Fibroblast of upper back skin (primary cell): Measurements from ENCODE around the gene RIMBP2.

Experiments used
- DNase-seq: peaks from one replicate; pipeline ENCODE4 v3.0.0-alpha.2; 2013

RIMBP2 gene

DNA sequence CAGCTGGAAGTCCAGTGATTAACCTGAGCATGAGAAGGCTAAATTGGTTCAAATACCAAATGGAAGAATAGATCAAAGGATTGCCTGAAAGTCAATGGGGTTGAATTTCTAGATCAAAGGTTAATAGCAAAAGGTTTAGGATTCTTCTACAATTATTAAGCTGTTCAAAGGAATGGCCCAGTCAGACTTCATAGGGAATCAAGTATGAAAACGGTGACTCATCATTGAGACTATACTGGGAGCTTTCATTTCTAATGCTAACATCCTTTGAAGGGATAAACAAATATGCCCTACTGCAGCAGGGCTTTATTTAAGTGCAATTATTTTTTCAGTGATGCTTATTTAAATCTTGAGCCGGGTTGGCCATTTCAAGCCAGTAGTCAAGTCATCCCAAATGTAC, 152.8 kb downstream of the RIMBP2 start:
- no peak for DNase-seq

DNA sequence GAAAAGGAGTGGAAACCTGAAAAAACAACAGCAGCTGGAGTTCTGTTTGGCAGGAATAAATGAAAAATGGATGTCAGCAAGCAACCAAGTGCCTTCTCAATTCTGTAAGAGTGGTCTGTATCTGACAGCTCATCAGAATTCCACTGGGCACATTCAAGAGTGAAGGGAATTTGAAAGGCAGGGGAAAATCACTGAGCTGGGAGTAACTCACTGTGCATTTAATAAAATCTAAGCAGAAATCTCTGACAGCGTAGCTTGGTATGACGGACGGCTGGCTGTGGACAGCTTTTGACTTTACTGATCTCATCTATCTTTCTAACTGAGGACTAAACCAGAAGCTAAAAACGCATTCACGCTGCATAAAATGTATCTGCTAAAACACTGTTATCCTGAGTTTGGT, 153.4 kb downstream of the RIMBP2 start:
- DNase-seq: no peak

DNA sequence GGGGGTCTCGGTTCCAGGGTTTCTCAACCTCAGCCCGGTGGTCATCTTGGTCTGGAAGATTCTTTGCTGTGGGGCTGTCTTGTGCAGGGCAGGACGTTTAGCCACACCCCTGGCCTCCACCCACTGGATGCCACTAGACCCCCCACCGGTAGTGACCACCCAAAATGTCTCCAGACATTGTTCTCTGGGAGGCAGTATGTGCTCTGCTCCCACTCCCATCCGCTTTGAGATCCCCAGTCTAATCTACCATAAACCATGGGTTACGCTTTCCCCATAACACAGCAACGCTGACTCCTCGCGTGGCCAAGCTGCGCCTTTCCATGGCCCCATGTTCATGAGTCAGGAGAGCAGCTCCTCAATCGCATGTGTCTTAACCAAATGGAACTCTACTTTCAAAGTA, 155.8 kb downstream of the RIMBP2 start:
- no peak for DNase-seq

DNA sequence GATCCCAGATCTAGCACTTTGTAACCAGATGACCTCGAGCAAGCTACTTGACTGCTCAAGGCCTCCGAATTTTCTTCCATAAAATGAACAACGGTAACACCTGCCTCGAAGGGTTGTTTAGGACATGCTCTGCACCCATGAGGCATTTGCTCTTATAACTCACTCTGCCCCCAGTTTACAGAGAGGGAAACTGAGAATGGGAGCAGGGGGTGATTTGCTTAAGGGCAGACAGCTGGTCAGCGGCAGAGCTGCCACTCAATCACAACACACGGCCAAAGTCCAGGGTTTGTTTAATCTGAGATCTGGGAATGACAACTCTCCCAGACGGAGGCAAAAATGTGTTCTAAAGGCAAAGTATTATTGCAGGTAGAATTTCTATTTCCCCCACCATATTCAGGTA, 156.3 kb downstream of the RIMBP2 start:
- no peak for DNase-seq

DNA sequence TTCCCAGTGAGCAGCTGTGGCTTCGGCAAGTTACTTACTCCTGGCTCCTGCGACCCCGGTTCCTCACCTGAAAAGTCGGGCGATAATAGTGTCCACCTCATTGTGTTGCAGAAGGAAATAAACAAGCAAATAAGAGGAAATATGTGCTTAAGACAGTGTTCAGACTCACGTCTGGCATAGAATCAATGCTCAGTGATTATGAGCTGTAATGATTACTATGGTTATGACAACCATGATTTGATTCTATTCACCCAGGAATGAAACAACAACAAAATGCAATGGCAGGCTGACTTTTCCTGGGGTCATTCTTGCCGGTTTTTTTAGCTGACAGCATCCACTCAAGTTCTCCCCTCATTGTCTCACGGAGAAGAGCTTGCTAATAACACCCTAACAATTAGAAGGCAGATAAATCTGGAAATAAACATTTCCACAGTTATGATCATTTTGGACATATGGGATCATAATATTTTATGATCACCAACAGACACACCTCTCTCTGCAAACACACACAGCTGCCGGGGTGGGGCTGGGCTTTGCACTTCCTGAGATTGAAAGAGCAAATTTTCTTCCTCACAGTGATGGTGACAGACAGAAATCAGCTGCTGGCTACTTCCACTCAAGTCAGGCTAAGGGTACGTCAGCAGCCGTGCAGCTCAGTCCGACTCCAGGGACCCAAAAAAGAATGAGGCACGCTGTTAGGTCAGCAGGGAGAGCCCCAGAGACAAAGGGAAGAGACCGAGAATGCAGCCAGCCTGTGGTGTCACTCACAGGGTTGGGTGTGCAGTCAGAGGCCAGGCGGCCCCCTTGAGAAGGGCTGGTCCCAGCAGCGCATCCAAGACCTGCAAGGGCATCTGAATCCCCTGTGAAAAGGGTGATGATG, 158.0 kb downstream of the RIMBP2 start:
- no peak for DNase-seq

DNA sequence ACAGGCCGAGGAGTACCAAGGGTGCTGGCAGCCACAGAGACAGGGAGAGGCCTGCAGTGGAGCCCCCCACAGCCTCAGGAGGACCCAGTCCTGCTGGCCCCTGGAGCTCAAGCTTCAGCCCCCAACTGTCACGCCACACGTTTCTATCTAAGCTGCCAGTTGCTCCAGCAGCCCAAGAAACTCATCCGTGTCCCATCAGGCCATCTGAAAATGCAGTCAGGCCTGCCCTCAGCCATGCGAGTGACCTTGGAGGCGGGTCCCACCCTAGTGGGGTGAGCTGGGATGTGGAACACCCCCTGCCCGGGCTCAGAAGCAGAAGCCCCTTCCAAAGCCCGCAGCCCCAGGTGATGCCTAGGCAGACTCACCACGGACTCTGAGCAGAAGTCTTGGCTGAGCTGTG, 158.9 kb downstream of the RIMBP2 start:
- no peak for DNase-seq

DNA sequence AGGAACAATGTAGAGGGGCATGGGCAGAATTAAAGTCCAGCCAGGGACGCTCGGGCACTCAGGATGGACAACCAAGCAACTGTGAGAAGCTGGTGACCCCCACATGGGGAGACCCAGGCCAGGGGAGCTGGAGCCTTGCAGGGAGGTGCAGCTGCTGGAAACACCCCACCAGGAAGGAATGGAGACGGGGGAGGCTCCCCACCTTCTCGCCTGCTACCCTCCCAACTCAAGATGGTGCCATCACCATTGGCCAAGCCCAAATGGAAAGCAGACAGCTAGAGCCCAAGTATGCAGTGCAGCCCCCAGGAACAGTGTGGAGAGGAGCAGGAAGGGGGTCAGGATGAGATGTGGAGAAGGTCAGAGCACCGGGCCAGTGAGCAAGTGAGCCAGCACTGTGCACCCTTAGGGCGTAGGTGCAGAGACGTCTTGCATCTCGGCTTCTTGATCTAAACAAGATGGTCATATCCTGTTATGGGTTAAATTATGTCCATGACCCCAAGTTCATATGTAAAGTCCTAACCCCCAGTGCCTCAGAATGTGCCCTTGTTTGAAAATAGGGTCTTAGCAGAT, 159.5 kb downstream of the RIMBP2 start:
- no peak for DNase-seq

DNA sequence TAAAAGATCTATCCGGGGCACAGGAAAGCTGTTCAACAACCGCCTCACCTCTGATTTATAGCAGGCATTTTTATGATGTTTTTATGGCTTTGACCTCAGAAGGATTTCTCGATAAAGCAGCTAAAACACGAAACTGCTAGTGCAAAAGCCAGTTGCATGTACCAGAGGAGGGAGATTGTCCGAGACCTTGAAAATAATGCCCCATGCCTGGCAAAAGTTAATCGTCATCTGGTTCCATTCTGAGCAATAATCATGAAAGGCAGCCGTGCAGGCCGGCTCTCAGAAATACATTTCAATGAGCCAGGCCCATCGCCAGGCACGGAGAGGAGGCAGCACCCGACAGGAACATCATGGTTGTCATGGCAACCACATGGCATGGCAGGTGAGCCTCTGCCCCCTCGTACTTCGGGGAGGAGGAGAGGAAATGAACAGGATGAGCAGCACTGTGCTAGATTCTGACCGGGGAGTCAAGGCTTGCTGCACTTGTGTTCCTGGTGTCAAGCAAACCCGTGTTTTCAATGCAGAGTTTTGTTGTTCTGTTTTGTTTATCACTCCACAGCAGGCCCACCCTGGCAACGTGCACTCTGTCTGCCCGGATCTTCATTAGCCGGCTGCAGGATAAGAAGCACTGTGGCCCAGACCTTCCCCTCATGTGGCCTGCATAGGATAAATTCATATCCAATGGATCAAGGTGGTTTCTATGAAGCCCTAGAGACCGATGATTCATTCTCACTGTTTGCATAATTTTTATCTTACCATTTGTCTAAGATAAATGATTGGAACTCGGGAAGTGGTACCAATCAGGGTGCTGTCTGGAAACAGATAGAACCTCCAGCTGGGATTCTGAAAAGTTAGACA, 160.2 kb downstream of the RIMBP2 start:
- DNase-seq: no peak

DNA sequence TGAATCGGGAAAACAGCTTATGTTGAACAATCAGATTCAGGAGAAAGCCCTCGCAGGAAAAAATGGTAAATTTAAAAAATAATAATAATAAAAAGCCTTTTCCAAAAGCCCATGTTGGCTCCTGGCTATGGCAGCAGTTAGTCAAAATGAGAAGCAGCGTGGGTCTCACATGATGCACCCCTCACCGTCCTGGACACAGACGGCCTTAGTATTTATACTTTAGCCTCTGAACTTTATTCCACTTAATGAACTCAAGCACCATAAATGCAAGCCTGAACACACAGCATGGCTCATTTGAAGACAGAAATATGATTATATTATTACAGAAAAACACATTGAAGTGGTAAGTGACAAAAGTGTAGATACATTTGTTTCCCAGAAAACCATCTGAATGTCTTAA, 160.9 kb downstream of the RIMBP2 start:
- no peak for DNase-seq

DNA sequence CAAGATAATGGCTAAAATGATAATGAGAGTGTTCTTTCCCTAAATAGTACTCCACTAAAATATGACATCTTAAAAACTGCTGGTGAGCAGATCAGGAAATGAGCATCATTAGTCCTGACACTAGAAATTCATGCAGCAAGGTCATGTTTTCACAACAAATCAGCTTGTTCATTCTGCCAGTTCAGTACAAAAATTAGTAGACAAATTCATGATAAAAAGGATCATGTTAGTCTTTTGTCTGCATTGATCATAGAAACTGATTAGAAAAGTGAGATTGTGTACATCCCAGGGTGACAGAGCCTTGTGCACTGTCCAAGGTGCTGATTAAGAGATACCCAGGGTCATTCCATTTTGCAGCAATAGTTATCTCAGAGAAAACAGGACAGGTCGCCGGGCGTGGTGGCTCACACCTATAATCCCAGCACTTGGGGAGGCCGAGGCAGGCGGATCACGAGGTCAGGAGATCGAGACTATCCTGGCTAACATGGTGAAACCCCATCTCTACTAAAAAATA, 163.6 kb downstream of the RIMBP2 start:
- DNase-seq: no peak

DNA sequence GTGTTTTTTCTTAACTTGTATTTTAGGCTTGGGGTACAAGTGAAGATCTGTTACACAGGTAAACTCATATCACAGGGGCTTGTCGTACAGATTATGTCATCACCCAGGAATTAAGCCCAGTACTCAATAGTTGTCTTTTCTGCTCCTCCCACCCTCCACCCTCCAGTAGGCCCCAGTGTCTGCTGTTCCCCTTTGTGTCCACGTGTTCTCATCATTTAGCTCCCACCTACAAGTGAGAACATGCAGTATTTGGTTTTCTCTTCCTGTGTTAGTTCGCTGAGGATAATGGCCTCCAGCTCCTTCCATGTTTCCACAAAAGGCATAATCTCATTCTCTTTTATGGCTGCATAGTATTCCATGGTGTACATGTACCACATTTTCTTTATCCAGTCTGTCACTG, 166.7 kb downstream of the RIMBP2 start:
- no peak for DNase-seq

DNA sequence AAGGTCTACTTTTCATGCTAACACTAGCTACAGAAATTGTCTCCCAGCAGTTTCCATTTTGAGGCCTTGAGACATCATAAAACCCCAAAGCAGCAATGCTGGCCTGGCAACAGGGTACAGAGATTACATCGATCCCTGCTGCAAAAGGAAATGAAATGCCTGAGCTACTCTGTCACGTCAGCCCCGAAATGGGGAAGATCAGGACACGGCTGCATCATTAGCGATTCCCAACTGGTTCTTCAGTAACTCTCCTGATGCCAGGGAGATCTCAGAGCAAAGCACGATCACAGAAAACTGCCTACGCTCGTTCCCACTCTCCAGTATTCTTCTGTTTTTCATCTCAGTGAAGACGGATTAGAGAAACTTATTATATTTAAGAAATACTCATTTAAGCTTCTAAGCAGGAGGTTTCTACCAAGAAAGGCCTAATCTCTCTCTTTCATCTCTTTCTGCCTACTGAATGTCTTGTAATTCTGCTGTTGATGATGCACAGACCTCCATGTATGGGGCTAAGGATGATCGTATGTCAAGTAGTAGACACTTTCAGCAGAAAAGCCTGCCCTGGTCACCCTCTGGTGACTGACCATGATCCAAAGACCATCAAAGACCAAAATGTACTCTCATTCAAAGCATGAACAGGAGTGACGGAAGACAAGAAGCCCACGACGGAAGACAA, 168.5 kb downstream of the RIMBP2 start:
- DNase-seq: no peak

DNA sequence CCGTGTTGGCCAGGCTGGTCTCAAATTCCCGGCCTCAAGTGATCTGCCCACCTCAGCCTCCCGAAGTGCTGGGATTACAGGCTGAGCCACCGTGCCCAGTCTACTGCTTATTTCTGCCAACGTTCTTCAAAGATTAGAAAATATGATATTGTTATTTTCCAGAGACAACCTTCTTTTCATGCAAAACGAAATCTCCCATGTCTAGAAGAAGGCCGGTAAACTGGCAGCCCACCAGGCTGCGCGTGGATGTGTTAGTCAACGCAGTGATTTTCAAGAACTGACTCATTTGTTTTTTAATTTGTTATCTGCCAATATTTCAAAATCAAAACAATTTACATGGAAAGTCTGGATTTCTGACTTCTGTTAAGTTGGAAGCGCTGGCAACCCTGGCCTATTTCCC, 169.6 kb downstream of the RIMBP2 start:
- no peak for DNase-seq

DNA sequence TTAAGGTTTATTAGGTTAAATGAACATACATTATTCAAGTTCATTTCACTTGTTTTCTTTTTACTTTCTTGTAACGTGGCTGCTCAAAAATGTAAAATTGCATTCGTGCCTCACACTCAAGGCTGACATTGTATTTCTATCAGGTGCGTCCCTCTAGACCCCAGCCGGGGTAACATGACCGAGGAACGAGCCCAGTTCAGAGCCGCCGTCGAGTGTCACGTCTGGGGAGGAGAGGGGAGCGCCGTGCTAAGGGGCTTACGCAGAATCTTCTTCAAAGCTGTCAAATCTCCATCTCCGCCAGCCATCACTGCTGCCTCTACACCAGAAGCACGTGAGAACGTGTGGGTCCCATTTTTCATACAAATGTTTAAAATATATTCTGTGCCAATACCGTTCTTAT, 170.6 kb downstream of the RIMBP2 start:
- no peak for DNase-seq

DNA sequence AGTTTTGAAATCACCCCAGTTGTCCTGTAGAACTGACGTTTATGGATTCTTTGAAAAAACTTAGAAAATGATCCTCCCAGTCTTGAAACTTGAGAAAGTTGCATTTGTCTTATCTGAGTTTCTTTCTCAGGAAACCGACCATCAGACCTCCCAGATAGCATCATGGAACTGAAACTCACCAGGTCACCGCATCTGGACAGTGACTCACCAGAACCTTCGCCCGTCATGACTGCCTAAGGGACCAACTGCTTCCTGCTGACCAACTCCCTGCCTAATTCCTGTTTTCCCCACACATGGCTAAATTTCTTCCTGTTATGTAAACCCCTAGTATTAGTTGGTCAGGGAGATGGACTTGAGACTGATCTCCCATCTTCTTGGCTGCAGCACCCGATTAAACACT, 175.7 kb downstream of the RIMBP2 start:
- no peak for DNase-seq

DNA sequence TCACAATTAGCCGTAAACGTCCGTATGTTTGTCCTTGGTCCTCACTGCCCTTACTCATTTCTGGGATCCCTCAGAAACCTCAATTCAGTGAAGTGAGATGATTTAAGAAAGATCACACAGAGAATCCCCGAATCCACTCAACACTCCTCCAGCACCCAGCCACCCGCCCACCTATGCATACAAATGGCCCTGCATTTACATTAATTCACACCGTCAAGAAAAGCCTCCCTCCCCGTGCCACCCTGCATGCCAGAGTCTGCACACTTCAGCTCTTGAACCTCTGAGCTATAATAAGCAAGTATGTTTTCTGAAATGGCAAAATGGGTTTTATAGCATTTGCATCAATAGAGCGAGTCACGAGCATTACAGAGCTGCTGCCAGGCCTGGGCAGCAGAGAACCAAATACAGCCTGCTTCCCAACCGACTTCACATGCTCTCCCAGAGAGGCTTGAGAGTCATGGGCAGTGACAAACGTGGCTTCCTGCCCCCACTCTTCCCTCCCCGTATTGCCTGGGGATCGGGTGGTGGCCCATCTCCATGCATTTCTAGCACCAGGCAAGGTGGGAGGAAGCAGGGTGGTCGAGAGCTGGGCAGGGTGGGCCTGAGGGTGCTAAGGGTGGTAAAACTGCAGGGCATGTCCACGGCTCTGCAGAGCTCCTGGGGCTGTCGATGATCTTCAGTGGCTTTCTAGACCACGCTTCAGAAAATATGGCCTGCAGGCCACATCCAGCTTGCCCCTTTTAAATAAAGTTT, 177.6 kb downstream of the RIMBP2 start:
- DNase-seq: no peak

DNA sequence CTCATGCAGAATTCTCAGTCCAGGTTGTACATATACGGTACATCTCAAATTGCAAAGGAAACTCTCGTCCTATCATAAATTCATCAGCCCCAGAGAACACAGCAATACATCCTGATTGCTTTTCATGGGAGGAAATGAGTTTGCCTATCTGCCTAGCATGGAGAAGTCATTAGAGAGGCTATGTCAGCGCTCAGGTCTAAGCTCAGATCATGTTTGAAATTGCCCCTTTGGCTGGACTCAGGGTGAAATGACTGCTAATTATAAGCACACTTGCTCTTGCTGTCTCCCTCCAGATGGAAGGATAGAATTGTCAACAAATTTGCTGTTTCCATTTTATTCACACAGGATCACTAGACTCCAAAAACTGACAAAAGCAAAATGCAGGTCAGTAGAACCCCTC, 178.4 kb downstream of the RIMBP2 start:
- no peak for DNase-seq

DNA sequence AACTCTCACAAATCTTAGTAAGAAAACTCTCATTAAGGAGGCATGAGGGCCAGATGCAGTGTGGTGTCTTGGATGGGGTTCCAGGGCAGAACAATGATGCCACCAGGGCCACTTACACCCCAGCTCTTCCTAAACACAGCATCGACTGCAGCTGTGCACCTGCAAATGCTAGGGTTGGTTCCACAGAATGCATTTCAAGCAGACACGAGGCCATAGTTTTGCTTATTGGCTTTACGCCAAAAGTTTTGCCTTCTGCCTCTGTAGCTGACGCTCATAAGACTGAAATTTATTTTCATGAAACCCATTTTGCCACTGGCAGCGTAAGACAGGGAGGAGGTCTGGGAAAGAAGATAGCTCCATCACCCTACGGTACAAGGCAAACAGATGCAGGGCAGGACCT, 179.0 kb downstream of the RIMBP2 start:
- DNase-seq: no peak

DNA sequence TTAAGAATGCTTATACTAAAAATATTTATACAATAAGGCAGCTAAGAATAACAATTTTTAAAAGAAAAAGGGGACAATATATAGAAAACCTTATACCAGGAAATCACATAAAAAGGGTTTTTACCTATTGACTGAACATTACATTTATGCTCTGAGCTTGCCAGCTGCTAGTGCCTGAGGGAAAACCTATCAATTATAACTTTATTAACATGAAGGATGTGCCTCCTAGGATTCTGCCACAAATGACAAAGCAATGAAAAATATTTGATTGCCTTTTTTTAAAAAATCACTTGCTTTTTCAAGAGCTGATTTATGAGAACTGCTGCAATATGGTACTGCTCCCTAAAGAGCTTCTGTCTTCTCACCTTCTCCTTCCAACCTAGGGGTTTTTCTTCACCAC, 185.7 kb downstream of the RIMBP2 start:
- DNase-seq: no peak

DNA sequence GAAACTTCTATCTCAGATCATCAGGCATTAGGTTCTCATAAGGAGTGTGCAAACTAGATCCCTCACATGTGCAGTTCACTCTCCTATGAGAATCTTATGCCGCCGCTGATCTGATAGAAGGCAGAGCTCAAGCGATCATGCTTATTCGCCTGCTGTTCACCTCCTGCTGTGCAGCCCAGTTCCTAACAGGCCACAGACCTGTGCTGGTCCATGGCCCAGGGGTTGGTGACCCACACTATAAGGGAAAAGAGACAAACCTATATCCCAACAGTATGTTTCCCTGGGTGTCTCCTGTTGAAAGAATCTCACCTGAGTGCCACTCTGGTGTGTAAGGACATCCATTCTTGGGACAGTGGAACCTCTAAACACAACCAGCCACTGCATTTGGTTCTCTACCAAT, 186.3 kb downstream of the RIMBP2 start:
- DNase-seq: no peak

DNA sequence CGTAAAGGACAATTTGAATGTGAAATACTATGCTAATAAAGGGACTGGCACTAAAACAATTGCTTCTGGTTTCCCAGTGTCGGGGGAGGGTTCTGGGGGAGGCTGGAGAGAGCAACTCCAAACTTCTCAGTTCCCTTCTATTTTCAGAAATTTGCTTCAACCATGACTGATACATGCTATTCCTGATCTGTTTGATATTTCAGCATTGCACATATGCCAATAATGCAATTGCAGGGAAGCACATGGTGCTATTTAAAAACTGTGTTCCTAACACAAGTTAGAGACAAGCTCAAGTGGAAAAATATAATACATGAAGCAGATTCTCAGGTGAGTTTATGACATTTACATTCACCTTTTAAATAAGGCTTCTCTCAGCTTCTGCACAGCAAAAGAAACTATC, 188.9 kb downstream of the RIMBP2 start:
- no peak for DNase-seq

DNA sequence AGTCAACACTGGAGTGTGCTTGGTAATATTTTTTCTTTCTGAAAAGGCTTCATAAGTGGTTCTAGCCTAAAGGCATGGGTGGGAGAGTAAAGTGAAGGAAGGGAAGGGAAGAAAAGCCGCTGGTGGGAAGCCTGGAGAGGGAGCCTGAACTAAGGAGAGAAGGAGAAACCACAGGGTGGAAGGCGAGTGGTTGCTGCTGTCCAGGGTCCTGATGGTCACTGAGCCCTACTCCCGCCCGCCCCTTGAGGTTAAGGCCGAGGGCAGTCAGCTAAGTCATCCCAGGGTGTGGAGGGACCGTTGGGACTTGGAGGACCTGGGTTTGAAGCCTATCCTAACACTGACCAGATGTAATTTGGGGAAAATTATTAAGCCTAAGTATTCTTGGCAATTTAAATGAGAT, 189.3 kb downstream of the RIMBP2 start:
- DNase-seq: no peak
